Activated naive CD4-positive, alpha-beta T cell treated with anti-CD3 and anti-CD28 coated beads for 36 hours (primary cell): ENCODE results near the gene DCC. TPM values are rescaled to one million over a fixed set of nuclear protein-coding genes. Genes with fewer than 3 reads are reported as not detected.
"Not testable (repeated sequence)": the region's sequence is repeated elsewhere in the genome, so short reads cannot be mapped to it uniquely, and the experiment has no call there.

ENCODE experiments used
- CTCF ChIA-PET: fragments of 350-600 bp; sonication (Branson Sonifier 250); formaldehyde crosslinking; loops from one replicate; lab custom pipeline; 2021; ENCODE audit warnings: antibody characterized with exemption; lab: Charles Lee
- DNase-seq: peaks from one replicate; pipeline ENCODE4 v3.0.0-alpha.2; 2020
- H3K27ac Mint-ChIP-seq: one replicate; pipeline ENCODE4 v1.8.0; 2021; ENCODE audit warnings: mild to moderate bottlenecking, mixed read lengths
- H3K27me3 Mint-ChIP-seq: one replicate; pipeline ENCODE4 v1.8.0; 2021; ENCODE audit warnings: low read depth, mixed read lengths
- H3K36me3 Mint-ChIP-seq: one replicate; pipeline ENCODE4 v1.8.0; 2021; ENCODE audit warnings: low read depth, mixed read lengths
- H3K4me1 Mint-ChIP-seq: one replicate; pipeline ENCODE4 v1.8.0; 2021; ENCODE audit warnings: low read depth, mixed read lengths
- H3K4me3 Mint-ChIP-seq: one replicate; pipeline ENCODE4 v1.8.0; 2021; ENCODE audit warnings: mild to moderate bottlenecking, moderate library complexity, mixed read lengths
- H3K9me3 Mint-ChIP-seq: one replicate; pipeline ENCODE4 v1.8.0; 2021; ENCODE audit warnings: mixed read lengths
- intact Hi-C: fragments of 100-400 bp; cut with micrococcal nuclease; formaldehyde crosslinking; loops from one replicate; pipeline ENCODE4 v1.15.1; 2023
- total RNA-seq, 2 experiments: library from RNA; stranded (reverse); gene quantifications; one replicate each; pipeline ENCODE4 v1.2.3, GENCODE V29; 2021

Gene DCC
- total RNA-seq, 2 experiments from 2014 or later, result not detected

DNA sequence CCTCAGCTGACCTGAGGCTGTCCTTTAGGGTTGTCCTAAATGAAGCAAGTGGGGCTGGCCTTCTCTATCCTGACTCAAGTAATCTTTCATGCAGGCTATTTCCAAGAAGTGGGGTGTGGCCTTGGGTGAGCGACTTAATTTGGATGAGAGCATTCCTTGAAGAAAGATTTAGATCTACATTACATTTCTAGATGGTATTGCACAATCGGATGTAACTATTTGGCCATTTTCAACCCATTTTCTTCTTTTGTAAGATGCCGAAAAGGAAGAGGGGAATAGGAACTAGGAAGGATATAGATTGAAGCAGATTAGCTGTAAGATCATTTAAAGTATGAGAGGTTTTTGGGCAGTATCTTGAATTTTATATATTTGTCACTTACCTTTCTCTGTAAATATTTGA is 1138.2 kb downstream of the DCC start:
- no peak overlapping the region for H3K27ac Mint-ChIP-seq
- DNase-seq, result no peak
- H3K36me3 Mint-ChIP-seq, result no peaks in the 10 kb centered on the region
- H3K4me3 Mint-ChIP-seq, result no peak overlapping the region
- H3K27me3 Mint-ChIP-seq, result no peaks in the 10 kb centered on the region
- intact Hi-C loops, result no loop called here
- H3K4me1 Mint-ChIP-seq, result no peaks in the 10 kb centered on the region
- peaks cover 3% of the 10 kb centered on the region for H3K9me3 Mint-ChIP-seq
- CTCF ChIA-PET, result interaction anchor here (1.0 kb wide), 1 partner anchor 14 kb away, joined by 3 read pairs; no protein-coding TSS in a partner anchor

- H3K27me3 Mint-ChIP-seq, result no peaks in the 10 kb centered on the region
- no peak for DNase-seq
- H3K4me1 Mint-ChIP-seq, result no peaks in the 10 kb centered on the region
- no peaks in the 10 kb centered on the region for H3K36me3 Mint-ChIP-seq
- no peak overlapping the region for H3K27ac Mint-ChIP-seq
- CTCF ChIA-PET, result interaction anchor here (1.1 kb wide), 1 partner anchor 14 kb away, joined by 3 read pairs; no protein-coding TSS in a partner anchor
- intact Hi-C loops, result no loop called here
- H3K9me3 Mint-ChIP-seq, result peaks cover 3% of the 10 kb centered on the region
- H3K4me3 Mint-ChIP-seq, result no peak overlapping the region
Observed at GRCh38 chr18:53486296-53486695, 1146.3 kb downstream of the DCC start.

DNA sequence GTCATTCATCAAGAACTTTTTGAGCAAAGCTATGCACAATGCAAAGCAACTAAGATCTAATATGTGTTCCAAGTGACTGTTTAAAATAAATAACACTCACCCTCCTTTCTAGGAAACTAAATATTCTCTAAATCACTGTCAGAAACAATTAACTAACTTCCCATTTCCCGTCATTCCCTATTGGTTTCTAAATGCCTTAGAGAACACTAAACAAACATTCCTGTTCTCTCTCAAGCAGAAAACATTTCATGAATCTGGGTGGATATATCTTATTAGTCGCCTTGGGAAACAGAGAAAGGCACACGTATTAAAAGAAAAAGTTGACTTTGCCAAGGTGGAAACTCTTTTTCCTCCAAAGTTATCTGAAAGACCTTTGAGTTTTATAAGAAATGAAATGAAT is 1149.3 kb downstream of the DCC start:
- CTCF ChIA-PET, result no interaction called here
- H3K27me3 Mint-ChIP-seq, result no peaks in the 10 kb centered on the region
- H3K4me3 Mint-ChIP-seq, result no peak overlapping the region
- no peaks in the 10 kb centered on the region for H3K4me1 Mint-ChIP-seq
- no peak overlapping the region for H3K27ac Mint-ChIP-seq
- DNase-seq, result no peak
- H3K9me3 Mint-ChIP-seq, result peaks cover 6% of the 10 kb centered on the region
- intact Hi-C loops, result no loop called here
- H3K36me3 Mint-ChIP-seq, result no peaks in the 10 kb centered on the region

GRCh38 chr18:53490019-53490418 is 1150.0 kb downstream of the DCC start:
- H3K27ac Mint-ChIP-seq, result no peak overlapping the region
- peaks cover 6% of the 10 kb centered on the region for H3K9me3 Mint-ChIP-seq
- no peaks in the 10 kb centered on the region for H3K36me3 Mint-ChIP-seq
- intact Hi-C loops, result no loop called here
- H3K4me1 Mint-ChIP-seq, result no peaks in the 10 kb centered on the region
- H3K4me3 Mint-ChIP-seq, result no peak overlapping the region
- DNase-seq, result no peak
- CTCF ChIA-PET, result no interaction called here
- H3K27me3 Mint-ChIP-seq, result no peaks in the 10 kb centered on the region

GRCh38 chr18:53496028-53496427 is 1156.0 kb downstream of the DCC start:
- H3K27me3 Mint-ChIP-seq, result no peaks in the 10 kb centered on the region
- CTCF ChIA-PET, result no interaction called here
- H3K4me3 Mint-ChIP-seq, result no peak overlapping the region
- no peak for DNase-seq
- H3K4me1 Mint-ChIP-seq, result no peaks in the 10 kb centered on the region
- H3K36me3 Mint-ChIP-seq, result no peaks in the 10 kb centered on the region
- H3K27ac Mint-ChIP-seq, result no peak overlapping the region
- intact Hi-C loops, result no loop called here
- H3K9me3 Mint-ChIP-seq, result peaks cover 3% of the 10 kb centered on the region

GRCh38 chr18:53503914-53504441 is 1164.0 kb downstream of the DCC start:
- CTCF ChIA-PET, result no interaction called here
- Mint-ChIP-seq H3K27ac (no peak overlapping the region), H3K4me1 (no peaks in the 10 kb centered on the region), H3K27me3 (no peaks in the 10 kb centered on the region), H3K4me3 (no peak overlapping the region), H3K9me3 (no peaks in the 10 kb centered on the region), H3K36me3 (no peaks in the 10 kb centered on the region)
- no peak for DNase-seq
- intact Hi-C loops, result no loop called here

DNA sequence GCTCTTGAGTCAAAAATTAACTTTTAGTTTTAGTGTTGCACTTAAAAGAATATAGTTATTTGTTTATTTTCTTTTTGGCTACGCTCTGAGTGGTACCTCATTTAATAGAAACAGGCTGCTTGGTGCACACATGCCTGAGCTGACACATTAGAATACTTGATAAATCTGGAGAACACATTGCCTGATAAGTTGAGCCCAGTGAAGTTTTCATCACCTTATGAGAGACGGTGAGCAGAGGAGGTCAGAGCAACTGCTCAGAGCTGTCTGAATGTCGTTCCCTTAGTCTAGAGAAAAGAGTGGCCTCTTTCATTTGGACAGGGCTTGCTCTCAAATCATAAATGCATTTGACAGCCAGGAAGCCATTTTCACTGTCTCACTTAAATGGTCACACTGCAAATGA is 1168.5 kb downstream of the DCC start:
- Mint-ChIP-seq H3K4me3 (no peak overlapping the region), H3K27ac (no peak overlapping the region), H3K36me3 (no peaks in the 10 kb centered on the region), H3K27me3 (no peaks in the 10 kb centered on the region), H3K9me3 (peaks cover 3% of the 10 kb centered on the region), H3K4me1 (no peaks in the 10 kb centered on the region)
- CTCF ChIA-PET, result no interaction called here
- intact Hi-C loops, result no loop called here
- DNase-seq, result no peak

GRCh38 chr18:53509886-53510285 is 1169.9 kb downstream of the DCC start:
- no peak for DNase-seq
- Mint-ChIP-seq H3K27ac (no peak overlapping the region), H3K4me1 (no peaks in the 10 kb centered on the region), H3K9me3 (peaks cover 3% of the 10 kb centered on the region), H3K4me3 (no peak overlapping the region), H3K27me3 (no peaks in the 10 kb centered on the region), H3K36me3 (no peaks in the 10 kb centered on the region)
- intact Hi-C loops, result no loop called here
- CTCF ChIA-PET, result no interaction called here

DNA sequence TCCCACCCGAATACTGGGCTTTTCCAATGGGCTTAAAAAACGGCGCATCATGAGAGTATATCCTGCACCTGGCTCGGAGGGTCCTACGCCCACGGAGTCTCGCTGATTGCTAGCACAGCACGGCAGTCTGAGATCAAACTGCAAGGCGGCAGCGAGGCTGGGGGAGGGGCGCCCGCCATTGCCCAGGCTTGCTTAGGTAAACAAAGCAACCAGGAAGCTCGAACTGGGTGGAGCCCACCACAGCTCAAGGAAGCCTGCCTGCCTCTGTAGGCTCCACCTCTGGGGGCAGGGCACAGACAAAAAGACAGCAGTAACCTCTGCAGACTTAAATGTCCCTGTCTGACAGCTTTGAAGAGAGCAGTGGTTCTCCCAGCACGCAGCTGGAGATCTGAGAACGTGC is 1171.7 kb downstream of the DCC start:
- H3K4me3 Mint-ChIP-seq, DNase-seq, CTCF ChIA-PET, intact Hi-C loops, H3K27me3 Mint-ChIP-seq, H3K4me1 Mint-ChIP-seq, H3K27ac Mint-ChIP-seq, H3K36me3 Mint-ChIP-seq, H3K9me3 Mint-ChIP-seq: not testable (repeated sequence)

DNA sequence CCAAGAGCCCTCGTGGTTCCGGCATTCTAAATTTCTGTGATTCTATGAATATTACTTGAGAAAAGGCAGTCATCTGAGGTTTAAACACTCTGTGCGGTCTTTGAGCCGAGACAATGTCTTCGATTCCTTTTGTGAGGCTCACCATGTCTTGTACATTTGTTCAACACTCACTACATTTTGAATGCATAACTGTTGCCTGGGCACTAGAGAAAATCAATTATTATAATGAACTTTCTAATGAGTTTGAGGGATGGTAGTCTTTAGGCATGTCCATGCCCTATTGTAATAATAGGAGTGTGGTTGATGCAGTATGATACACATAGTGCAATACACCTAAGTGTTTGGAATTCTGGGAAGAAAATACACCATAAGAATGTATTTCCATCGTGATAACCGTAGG is 1181.1 kb downstream of the DCC start:
- H3K36me3 Mint-ChIP-seq, result no peaks in the 10 kb centered on the region
- CTCF ChIA-PET, result no interaction called here
- no peak overlapping the region for H3K27ac Mint-ChIP-seq
- no peak for DNase-seq
- no peaks in the 10 kb centered on the region for H3K9me3 Mint-ChIP-seq
- no peak overlapping the region for H3K4me3 Mint-ChIP-seq
- H3K4me1 Mint-ChIP-seq, result no peaks in the 10 kb centered on the region
- no peaks in the 10 kb centered on the region for H3K27me3 Mint-ChIP-seq
- intact Hi-C loops, result no loop called here

DNA sequence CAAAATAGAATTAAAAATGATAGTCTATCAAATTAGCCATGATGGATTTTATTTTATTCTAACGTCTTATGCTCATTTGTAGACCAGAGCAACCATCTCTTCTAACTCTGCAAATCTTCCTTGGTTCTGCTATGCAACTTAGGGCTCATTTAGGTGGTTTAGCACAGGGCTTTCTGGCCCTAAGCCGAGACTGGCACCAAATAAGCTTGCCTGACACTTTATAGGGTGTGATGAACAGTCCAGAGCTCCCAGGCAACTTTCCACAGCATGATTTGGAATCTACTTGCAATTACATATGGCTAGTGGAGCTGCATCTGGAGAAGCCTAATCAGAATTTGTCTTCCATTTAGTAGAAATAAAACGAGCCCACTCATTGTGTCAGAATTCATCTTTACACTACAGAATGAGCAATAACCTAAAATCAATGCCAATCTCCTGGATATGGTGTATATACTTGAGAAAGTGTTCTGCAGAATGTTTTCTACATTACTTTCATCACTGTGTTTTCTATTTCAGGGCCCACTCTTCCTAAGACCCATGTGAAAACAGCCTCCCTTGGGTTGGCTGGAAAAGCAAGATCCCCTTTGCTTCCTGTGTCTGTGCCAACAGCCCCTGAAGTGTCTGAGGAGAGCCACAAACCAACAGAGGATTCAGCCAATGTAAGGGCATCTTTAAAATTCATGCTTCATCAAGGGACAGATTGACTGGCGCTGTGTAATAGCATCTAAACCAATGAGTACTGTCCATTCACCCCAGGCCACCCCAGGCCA is 1186.3 kb downstream of the DCC start:
- no peaks in the 10 kb centered on the region for H3K36me3 Mint-ChIP-seq
- H3K27me3 Mint-ChIP-seq, result no peaks in the 10 kb centered on the region
- DNase-seq, result no peak
- H3K4me3 Mint-ChIP-seq, result no peak overlapping the region
- no peaks in the 10 kb centered on the region for H3K9me3 Mint-ChIP-seq
- no peak overlapping the region for H3K27ac Mint-ChIP-seq
- intact Hi-C loops, result no loop called here
- H3K4me1 Mint-ChIP-seq, result no peaks in the 10 kb centered on the region
- CTCF ChIA-PET, result interaction anchor here (0.6 kb wide), 1 partner anchor 41 kb away, joined by 3 read pairs; no protein-coding TSS in a partner anchor

GRCh38 chr18:53527365-53527764 is 1187.4 kb downstream of the DCC start:
- intact Hi-C loops, result no loop called here
- Mint-ChIP-seq H3K9me3 (no peaks in the 10 kb centered on the region), H3K4me1 (no peaks in the 10 kb centered on the region), H3K36me3 (no peaks in the 10 kb centered on the region), H3K27me3 (no peaks in the 10 kb centered on the region), H3K4me3 (no peak overlapping the region), H3K27ac (no peak overlapping the region)
- CTCF ChIA-PET, result no interaction called here
- DNase-seq, result no peak

DNA sequence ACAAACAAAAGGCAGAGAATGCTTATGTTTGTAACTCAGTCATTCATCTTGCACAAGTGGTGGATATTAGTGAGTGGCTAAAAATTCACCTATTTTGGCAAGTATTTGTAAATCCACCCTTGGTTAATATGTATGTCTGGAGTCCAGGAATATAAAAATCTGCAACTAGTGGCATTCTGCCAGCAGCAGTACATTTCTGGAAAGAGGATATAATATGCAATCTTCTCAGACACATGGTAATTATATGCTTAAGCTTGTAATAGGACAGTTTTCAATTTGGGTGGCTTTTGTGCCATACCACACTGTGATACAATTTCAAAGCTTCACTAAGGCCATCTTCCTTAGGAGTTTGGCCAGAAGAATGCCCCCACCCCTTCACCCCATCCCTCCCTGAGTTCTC is 1191.2 kb downstream of the DCC start:
- Mint-ChIP-seq H3K4me3 (no peak overlapping the region), H3K4me1 (no peaks in the 10 kb centered on the region), H3K36me3 (no peaks in the 10 kb centered on the region), H3K27me3 (no peaks in the 10 kb centered on the region), H3K27ac (no peak overlapping the region), H3K9me3 (no peaks in the 10 kb centered on the region)
- intact Hi-C loops, result no loop called here
- DNase-seq, result no peak
- CTCF ChIA-PET, result no interaction called here
